ENCODE results near the gene EFCAB9.

EFCAB9 gene

GRCh38 chr5:172164769-172165212, 29.2 kb upstream of the EFCAB9 start:
- no peak overlapping the region for H3K4me3 ChIP-seq (ENCODE audit: insufficient read depth, low read depth, low read length)
- no peak overlapping the region for H3K27ac ChIP-seq (ENCODE audit: insufficient read depth, low read depth, low read length, poor library complexity, severe bottlenecking)
- 90 to 92% methylated on average over 13 of the region's 13 CpGs for WGBS, 2 experiments
- H3K4me1 ChIP-seq (ENCODE audit: control insufficient read depth, insufficient read depth, low read length): peaks cover 7% of the 10 kb centered on the region
- H3K36me3 ChIP-seq (ENCODE audit: control insufficient read depth, insufficient read depth, low read length): no peaks in the 10 kb centered on the region
- no peaks in the 10 kb centered on the region for H3K27me3 ChIP-seq (ENCODE audit: control insufficient read depth, insufficient read depth, low read length, poor library complexity, severe bottlenecking)
- H3K9me3 ChIP-seq (ENCODE audit: control insufficient read depth, low read length): no peaks in the 10 kb centered on the region

DNA sequence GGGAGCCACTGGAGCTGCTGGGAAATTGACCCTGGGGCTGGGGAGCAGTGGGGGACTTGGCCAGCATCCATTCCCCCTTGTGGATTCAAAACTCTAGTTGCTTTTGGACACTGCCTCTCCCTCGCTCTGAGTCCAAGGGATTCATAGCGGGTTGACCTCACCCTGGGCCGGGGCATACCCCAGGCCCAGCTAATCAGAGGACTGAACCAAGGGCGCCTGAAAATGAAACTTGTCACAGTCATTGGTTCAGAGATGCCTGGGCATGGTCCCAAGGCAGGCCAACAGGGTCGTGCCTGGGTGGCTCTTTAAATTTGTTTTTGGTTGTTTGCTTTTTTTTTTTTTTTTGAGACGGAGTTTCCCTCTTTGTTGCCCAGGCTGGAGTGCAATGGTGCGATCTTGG, 28.5 kb upstream of the EFCAB9 start:
- no peak overlapping the region for H3K4me3 ChIP-seq (ENCODE audit: insufficient read depth, low read depth, low read length)
- H3K27me3 ChIP-seq (ENCODE audit: control insufficient read depth, insufficient read depth, low read length, poor library complexity, severe bottlenecking): no peaks in the 10 kb centered on the region
- no peaks in the 10 kb centered on the region for H3K36me3 ChIP-seq (ENCODE audit: control insufficient read depth, insufficient read depth, low read length)
- no peak overlapping the region for H3K27ac ChIP-seq (ENCODE audit: insufficient read depth, low read depth, low read length, poor library complexity, severe bottlenecking)
- H3K4me1 ChIP-seq (ENCODE audit: control insufficient read depth, insufficient read depth, low read length): peaks cover 7% of the 10 kb centered on the region
- no peaks in the 10 kb centered on the region for H3K9me3 ChIP-seq (ENCODE audit: control insufficient read depth, low read length)
- 79 to 82% methylated on average over 7 of the region's 7 CpGs for WGBS, 2 experiments

DNA sequence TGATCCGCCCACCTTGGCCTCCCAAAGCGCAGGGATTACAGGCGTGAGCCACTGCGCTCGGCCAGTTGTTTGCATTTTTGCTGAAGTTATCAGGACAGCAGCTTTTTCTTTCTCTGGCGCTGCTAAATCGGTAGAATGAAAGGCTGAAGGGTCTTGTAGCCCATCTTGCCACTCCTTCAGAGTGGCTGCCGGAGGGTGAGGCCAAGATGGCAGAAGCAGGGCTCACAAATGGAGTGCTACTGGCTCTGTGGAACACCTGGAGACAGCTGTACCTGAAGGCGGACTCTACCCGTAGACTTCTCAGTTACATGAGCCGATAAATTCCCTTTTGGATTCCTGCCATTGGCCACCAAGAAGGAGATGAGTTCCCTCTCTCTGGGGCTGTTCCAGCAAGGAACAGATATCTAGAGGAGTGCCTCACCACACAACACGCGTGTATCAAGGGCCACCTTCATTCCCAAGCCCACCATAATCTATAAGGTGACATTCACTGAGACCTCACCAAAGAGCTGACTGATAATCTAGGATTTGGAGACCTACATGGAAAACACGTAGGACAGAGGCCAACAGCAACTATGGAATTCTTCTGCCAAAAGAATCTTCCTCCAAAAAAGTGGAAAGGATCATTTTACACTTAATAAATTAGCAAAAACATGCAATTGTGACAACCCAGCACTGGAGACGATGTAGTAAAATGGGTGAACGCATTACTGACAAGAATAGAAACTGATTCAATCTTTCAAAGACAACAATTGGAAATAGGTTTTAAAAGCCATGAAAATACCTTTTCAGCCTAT, 27.7 kb upstream of the EFCAB9 start:
- Histone ChIP-seq H3K27ac (ENCODE audit: insufficient read depth, low read depth, low read length, poor library complexity, severe bottlenecking) (no peak overlapping the region), H3K9me3 (ENCODE audit: control insufficient read depth, low read length) (no peaks in the 10 kb centered on the region), H3K36me3 (ENCODE audit: control insufficient read depth, insufficient read depth, low read length) (no peaks in the 10 kb centered on the region), H3K27me3 (ENCODE audit: control insufficient read depth, insufficient read depth, low read length, poor library complexity, severe bottlenecking) (no peaks in the 10 kb centered on the region), H3K4me3 (ENCODE audit: insufficient read depth, low read depth, low read length) (no peak overlapping the region), H3K4me1 (ENCODE audit: control insufficient read depth, insufficient read depth, low read length) (peaks cover 7% of the 10 kb centered on the region)
- 86 to 87% methylated on average over 16 of the region's 16 CpGs for WGBS, 2 experiments

DNA sequence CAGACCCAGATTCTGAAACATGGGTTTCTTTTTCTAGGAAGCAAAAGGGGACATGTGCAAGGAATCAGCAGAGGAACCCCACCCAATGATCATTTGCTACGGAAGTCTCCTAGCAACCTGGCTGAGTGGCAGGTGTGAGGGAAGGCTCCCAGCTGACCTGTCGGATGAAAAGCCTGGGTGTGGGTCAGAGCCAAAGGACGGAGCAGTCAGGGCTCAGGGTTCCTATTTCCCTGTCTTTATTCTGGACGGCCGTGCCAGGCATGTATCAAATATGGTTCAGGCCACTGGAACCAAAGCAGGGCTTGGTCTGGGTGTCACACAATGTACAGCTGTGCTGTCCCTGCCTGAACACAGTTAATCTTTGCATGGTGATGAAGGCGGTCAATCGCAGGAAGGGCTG, 26.1 kb upstream of the EFCAB9 start:
- Histone ChIP-seq H3K4me3 (ENCODE audit: insufficient read depth, low read depth, low read length) (no peak overlapping the region), H3K27me3 (ENCODE audit: control insufficient read depth, insufficient read depth, low read length, poor library complexity, severe bottlenecking) (no peaks in the 10 kb centered on the region), H3K9me3 (ENCODE audit: control insufficient read depth, low read length) (no peaks in the 10 kb centered on the region), H3K27ac (ENCODE audit: insufficient read depth, low read depth, low read length, poor library complexity, severe bottlenecking) (no peak overlapping the region), H3K36me3 (ENCODE audit: control insufficient read depth, insufficient read depth, low read length) (no peaks in the 10 kb centered on the region), H3K4me1 (ENCODE audit: control insufficient read depth, insufficient read depth, low read length) (peaks cover 7% of the 10 kb centered on the region)
- WGBS, 2 experiments: 76 to 79% methylated on average over 7 of the region's 7 CpGs

GRCh38 chr5:172168311-172168710, 25.7 kb upstream of the EFCAB9 start:
- H3K4me1 ChIP-seq (ENCODE audit: control insufficient read depth, insufficient read depth, low read length): peaks cover 7% of the 10 kb centered on the region
- 82 to 85% methylated on average over 8 of the region's 8 CpGs for WGBS, 2 experiments

GRCh38 chr5:172169216-172169615, 24.8 kb upstream of the EFCAB9 start:
- 71 to 73% methylated on average over 2 of the region's 2 CpGs for WGBS, 2 experiments
- H3K4me1 ChIP-seq (ENCODE audit: control insufficient read depth, insufficient read depth, low read length): peaks cover 7% of the 10 kb centered on the region
- H3K4me3 ChIP-seq (ENCODE audit: insufficient read depth, low read depth, low read length): no peak overlapping the region
- H3K36me3 ChIP-seq (ENCODE audit: control insufficient read depth, insufficient read depth, low read length): no peaks in the 10 kb centered on the region
- H3K27ac ChIP-seq (ENCODE audit: insufficient read depth, low read depth, low read length, poor library complexity, severe bottlenecking): no peak overlapping the region
- H3K9me3 ChIP-seq (ENCODE audit: control insufficient read depth, low read length): no peaks in the 10 kb centered on the region
- H3K27me3 ChIP-seq (ENCODE audit: control insufficient read depth, insufficient read depth, low read length, poor library complexity, severe bottlenecking): no peaks in the 10 kb centered on the region

More at GRCh38 chr5:172168311-172168710, 25.7 kb upstream of the EFCAB9 start:
- H3K9me3 ChIP-seq (ENCODE audit: control insufficient read depth, low read length): no peaks in the 10 kb centered on the region
- H3K36me3 ChIP-seq (ENCODE audit: control insufficient read depth, insufficient read depth, low read length): no peaks in the 10 kb centered on the region
- no peaks in the 10 kb centered on the region for H3K27me3 ChIP-seq (ENCODE audit: control insufficient read depth, insufficient read depth, low read length, poor library complexity, severe bottlenecking)
- H3K4me3 ChIP-seq (ENCODE audit: insufficient read depth, low read depth, low read length): no peak overlapping the region
- no peak overlapping the region for H3K27ac ChIP-seq (ENCODE audit: insufficient read depth, low read depth, low read length, poor library complexity, severe bottlenecking)

- 86 to 90% methylated on average over 9 of the region's 9 CpGs for WGBS, 2 experiments
- peaks cover 7% of the 10 kb centered on the region for H3K4me1 ChIP-seq (ENCODE audit: control insufficient read depth, insufficient read depth, low read length)
- H3K36me3 ChIP-seq (ENCODE audit: control insufficient read depth, insufficient read depth, low read length): no peaks in the 10 kb centered on the region
- no peak overlapping the region for H3K27ac ChIP-seq (ENCODE audit: insufficient read depth, low read depth, low read length, poor library complexity, severe bottlenecking)
- H3K27me3 ChIP-seq (ENCODE audit: control insufficient read depth, insufficient read depth, low read length, poor library complexity, severe bottlenecking): no peaks in the 10 kb centered on the region
- H3K4me3 ChIP-seq (ENCODE audit: insufficient read depth, low read depth, low read length): no peak overlapping the region
- no peaks in the 10 kb centered on the region for H3K9me3 ChIP-seq (ENCODE audit: control insufficient read depth, low read length)
Measured at GRCh38 chr5:172170251-172170701, 23.7 kb upstream of the EFCAB9 start.

GRCh38 chr5:172171118-172171517, 22.9 kb upstream of the EFCAB9 start:
- H3K36me3 ChIP-seq (ENCODE audit: control insufficient read depth, insufficient read depth, low read length): no peaks in the 10 kb centered on the region
- H3K27me3 ChIP-seq (ENCODE audit: control insufficient read depth, insufficient read depth, low read length, poor library complexity, severe bottlenecking): no peaks in the 10 kb centered on the region
- peaks cover 7% of the 10 kb centered on the region for H3K4me1 ChIP-seq (ENCODE audit: control insufficient read depth, insufficient read depth, low read length)
- H3K9me3 ChIP-seq (ENCODE audit: control insufficient read depth, low read length): no peaks in the 10 kb centered on the region
- WGBS, 2 experiments: 55 to 58% methylated on average over 8 of the region's 8 CpGs
- H3K27ac ChIP-seq (ENCODE audit: insufficient read depth, low read depth, low read length, poor library complexity, severe bottlenecking): no peak overlapping the region
- no peak overlapping the region for H3K4me3 ChIP-seq (ENCODE audit: insufficient read depth, low read depth, low read length)

DNA sequence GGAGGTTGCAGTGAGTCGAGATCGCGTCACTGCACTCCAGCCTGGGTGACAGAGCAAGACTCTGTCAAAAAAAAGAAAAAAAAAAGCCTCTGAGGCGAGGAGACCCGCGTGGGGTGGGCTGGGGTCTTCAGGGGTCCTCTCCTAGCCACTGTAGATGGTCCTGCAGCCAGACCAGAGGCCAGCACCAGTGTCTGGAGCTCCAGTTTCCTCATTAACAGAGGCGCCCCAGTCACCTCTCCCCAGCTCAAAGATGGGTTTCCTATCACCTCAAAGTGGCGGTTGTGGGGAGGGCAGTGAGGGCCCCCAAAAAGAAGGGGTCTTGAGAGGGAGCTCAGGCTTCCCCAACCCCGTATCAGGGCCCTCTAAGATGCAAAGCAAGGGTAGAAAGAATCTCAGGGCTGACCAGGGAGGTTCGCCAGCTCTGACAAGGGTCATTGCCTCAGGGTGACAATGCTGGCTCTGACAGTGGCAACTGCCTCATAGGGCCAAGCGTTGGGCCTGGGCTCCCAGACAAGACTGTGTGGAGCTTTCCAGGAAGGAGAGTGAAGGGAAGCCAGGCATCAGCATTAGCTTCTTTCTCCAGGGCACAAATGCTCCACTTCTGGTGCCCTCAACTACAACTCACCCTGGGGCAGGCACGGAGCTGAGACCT, 20.9 kb upstream of the EFCAB9 start:
- Histone ChIP-seq H3K4me3 (ENCODE audit: insufficient read depth, low read depth, low read length) (no peak overlapping the region), H3K36me3 (ENCODE audit: control insufficient read depth, insufficient read depth, low read length) (no peaks in the 10 kb centered on the region), H3K9me3 (ENCODE audit: control insufficient read depth, low read length) (no peaks in the 10 kb centered on the region), H3K27me3 (ENCODE audit: control insufficient read depth, insufficient read depth, low read length, poor library complexity, severe bottlenecking) (no peaks in the 10 kb centered on the region), H3K27ac (ENCODE audit: insufficient read depth, low read depth, low read length, poor library complexity, severe bottlenecking) (no peak overlapping the region), H3K4me1 (ENCODE audit: control insufficient read depth, insufficient read depth, low read length) (peaks cover 4% of the 10 kb centered on the region)
- WGBS, 2 experiments: 81 to 83% methylated on average over 12 of the region's 12 CpGs

- no peaks in the 10 kb centered on the region for H3K9me3 ChIP-seq (ENCODE audit: control insufficient read depth, low read length)
- no peaks in the 10 kb centered on the region for H3K27me3 ChIP-seq (ENCODE audit: control insufficient read depth, insufficient read depth, low read length, poor library complexity, severe bottlenecking)
- H3K4me3 ChIP-seq (ENCODE audit: insufficient read depth, low read depth, low read length): no peak overlapping the region
- no peaks in the 10 kb centered on the region for H3K4me1 ChIP-seq (ENCODE audit: control insufficient read depth, insufficient read depth, low read length)
- no peak overlapping the region for H3K27ac ChIP-seq (ENCODE audit: insufficient read depth, low read depth, low read length, poor library complexity, severe bottlenecking)
- WGBS, 2 experiments: 85 to 90% methylated on average over 12 of the region's 12 CpGs
- H3K36me3 ChIP-seq (ENCODE audit: control insufficient read depth, insufficient read depth, low read length): no peaks in the 10 kb centered on the region
Measured at GRCh38 chr5:172173564-172174153, 20.3 kb upstream of the EFCAB9 start.
